GM12874 (cell line): ENCODE results near the gene GANAB.

Source experiments
- CTCF ChIP-seq: IDR thresholded peaks from 2 replicates; pipeline ENCODE4 v1.5.1; 2011; ENCODE audit warnings: low read depth, mild to moderate bottlenecking, control low read depth, low read length, moderate library complexity; ENCODE audit not compliant: insufficient read depth

The GANAB gene

GRCh38 chr11:62622476-62623089 is 23.8 kb downstream of the GANAB start:
- TF ChIP-seq CTCF = no peak

DNA sequence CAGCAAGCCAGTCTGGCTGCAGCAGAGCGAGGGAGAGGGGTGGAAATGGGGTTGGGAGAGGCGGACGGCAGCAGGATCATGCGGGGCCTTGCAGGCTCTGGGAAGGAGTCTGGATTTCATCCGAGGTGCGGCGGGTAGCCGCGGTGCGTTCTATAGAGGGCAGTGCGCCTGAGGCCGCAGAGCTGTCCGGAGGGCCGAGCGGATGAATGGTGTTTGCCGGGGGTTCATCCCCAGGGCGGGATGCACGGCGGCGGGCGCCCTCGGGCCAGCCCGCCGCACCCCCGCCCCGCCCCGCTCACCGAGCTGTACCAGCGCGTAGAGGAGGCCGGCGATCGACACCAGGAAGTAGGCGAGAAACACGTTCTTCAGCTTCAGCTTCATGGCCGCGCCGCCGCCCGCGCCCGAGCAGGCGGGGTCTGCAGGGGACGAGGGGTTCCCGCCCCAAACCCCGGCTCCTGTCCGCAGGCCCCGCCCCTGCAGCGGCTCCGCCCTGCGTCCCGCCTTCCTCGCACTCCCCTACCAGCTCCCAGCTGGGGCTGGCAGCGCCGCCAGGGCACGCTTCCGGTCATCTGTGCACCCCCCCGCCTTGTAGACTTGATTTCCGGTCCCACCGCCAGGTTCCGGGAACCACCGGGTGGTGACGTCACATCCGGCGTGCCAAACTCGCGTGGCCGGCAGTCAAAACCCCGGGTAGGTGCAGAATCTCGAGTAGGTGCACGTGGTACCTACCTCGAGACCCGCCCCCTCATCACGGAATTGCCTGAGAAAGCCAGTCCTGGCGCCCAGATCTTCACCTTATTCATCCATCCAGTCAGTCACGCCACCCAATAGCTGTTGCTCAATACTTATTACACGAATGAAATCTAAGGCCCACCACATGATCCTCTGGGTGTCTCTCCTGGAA is 24.6 kb downstream of the GANAB start, which contains the start of gene B3GAT3:
Gene B3GAT3, minus strand, starts transcription at position 420 of the 904 bp plus-strand sequence. Its CDS starts 39 bp downstream, at position 381.
- no peak for TF ChIP-seq CTCF

DNA sequence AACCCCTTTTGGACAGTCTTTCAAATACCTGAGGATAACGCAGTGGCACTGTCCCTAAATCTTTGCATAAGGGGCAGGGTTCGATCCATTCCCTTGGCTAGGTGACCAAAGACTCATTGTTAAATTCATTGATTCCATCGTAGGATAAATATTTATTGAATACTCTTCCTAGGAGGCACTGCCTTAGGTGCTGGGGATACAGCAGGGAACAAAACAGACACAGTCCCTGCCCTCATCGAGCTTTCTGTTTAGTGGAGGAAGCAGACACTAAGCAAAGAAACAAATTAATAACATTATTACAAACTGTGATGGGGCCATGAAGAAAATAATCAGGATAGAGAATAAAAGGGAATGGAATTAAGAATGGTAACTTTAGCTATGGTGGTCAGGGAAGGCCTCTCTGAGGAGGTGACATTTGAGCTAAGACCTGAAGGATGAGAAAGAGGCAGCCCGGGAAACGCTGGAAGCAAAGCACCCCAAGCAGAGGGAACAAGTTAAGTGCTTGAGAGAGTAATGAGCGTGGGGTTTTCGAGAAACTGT is 25.3 kb downstream of the GANAB start:
- no peak for TF ChIP-seq CTCF

DNA sequence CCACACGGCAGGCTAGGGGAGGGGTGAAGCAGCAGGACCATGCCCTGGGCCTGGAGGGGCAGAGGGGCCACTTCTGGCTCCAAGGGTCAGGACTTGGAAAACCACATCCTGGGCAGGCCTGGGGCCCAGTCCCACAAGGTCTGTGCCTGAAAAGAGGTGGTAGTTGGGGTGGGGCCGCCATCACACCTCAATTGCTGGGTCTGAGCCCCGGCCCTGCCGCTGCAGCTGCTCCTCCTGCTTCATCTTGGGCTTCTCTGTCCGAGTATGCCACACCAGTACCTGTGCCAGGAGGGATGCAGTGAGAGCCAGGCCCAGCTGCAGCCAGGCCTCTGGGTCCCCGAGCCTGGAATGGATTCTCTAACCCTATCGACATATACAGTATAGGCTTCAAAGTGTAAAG is 30.9 kb downstream of the GANAB start:
- TF ChIP-seq CTCF = no peak

- no peak for TF ChIP-seq CTCF
These were observed 32.1 kb downstream of the GANAB start for GRCh38 chr11:62614275-62614674.

- TF ChIP-seq CTCF = no peak
These were observed 33.1 kb downstream of the GANAB start for GRCh38 chr11:62613291-62613778.
